HG02798 (cell line): ENCODE results near the gene ATRNL1.
"Not testable (repeated sequence)": the region's sequence is repeated elsewhere in the genome, so short reads cannot be mapped to it uniquely, and the experiment has no call there.

Experiments
- ATAC-seq: cut with Tn5 transposase; IDR thresholded peaks from one replicate; pipeline ENCODE4 v1.9.1; 2021; ENCODE audit warnings: mild to moderate bottlenecking; ENCODE audit not compliant: unreplicated experiment, poor library complexity

Gene ATRNL1

GRCh38 chr10:115706026-115706425 lies 612.9 kb downstream of the ATRNL1 start:
- ATAC-seq = no peak

GRCh38 chr10:115706488-115707076 lies 613.4 kb downstream of the ATRNL1 start:
- ATAC-seq = no peak

GRCh38 chr10:115710136-115710535 lies 617.0 kb downstream of the ATRNL1 start:
- ATAC-seq = no peak

GRCh38 chr10:115711306-115711705 lies 618.1 kb downstream of the ATRNL1 start:
- no peak for ATAC-seq

- no peak for ATAC-seq
These were observed 627.0 kb downstream of the ATRNL1 start for GRCh38 chr10:115720121-115720520.

GRCh38 chr10:115727129-115727528 lies 634.0 kb downstream of the ATRNL1 start:
- no peak for ATAC-seq

GRCh38 chr10:115744089-115744488 lies 650.9 kb downstream of the ATRNL1 start:
- ATAC-seq = no peak

GRCh38 chr10:115745943-115746342 lies 652.8 kb downstream of the ATRNL1 start:
- ATAC-seq = no peak

- no peak for ATAC-seq
These were observed 654.6 kb downstream of the ATRNL1 start for GRCh38 chr10:115747811-115748210.

- ATAC-seq = not testable (repeated sequence)
These were observed 665.3 kb downstream of the ATRNL1 start for GRCh38 chr10:115758488-115758887.

GRCh38 chr10:115760131-115760530 lies 667.0 kb downstream of the ATRNL1 start:
- ATAC-seq = no peak

GRCh38 chr10:115761166-115761565 lies 668.0 kb downstream of the ATRNL1 start:
- no peak for ATAC-seq

- ATAC-seq = no peak
These were observed 668.9 kb downstream of the ATRNL1 start for GRCh38 chr10:115762029-115762428.

GRCh38 chr10:115771755-115772154 lies 678.6 kb downstream of the ATRNL1 start:
- ATAC-seq = no peak

GRCh38 chr10:115772606-115773005 lies 679.4 kb downstream of the ATRNL1 start:
- no peak for ATAC-seq

- no peak for ATAC-seq
These were observed 680.7 kb downstream of the ATRNL1 start for GRCh38 chr10:115773832-115774231.

- ATAC-seq = no peak
These were observed 681.6 kb downstream of the ATRNL1 start for GRCh38 chr10:115774721-115775120.

GRCh38 chr10:115777646-115778045 lies 684.5 kb downstream of the ATRNL1 start:
- ATAC-seq = no peak

GRCh38 chr10:115790220-115790619 lies 697.1 kb downstream of the ATRNL1 start:
- ATAC-seq = no peak

GRCh38 chr10:115795964-115796363 lies 702.8 kb downstream of the ATRNL1 start:
- no peak for ATAC-seq

- ATAC-seq = no peak
These were observed 708.3 kb downstream of the ATRNL1 start for GRCh38 chr10:115801457-115801856.

- no peak for ATAC-seq
These were observed 708.8 kb downstream of the ATRNL1 start for GRCh38 chr10:115801992-115802391.

- no peak for ATAC-seq
These were observed 709.7 kb downstream of the ATRNL1 start for GRCh38 chr10:115802911-115803310.
